Endothelial cell (in vitro differentiated cells): ENCODE data around the gene KIAA1191. TPM values are rescaled to one million over a fixed set of nuclear protein-coding genes. Genes with fewer than 3 reads are reported as not detected.

Experiments
- DNase-seq: peaks from one replicate; pipeline ENCODE4 v3.0.0; 2021; ENCODE audit warnings: low spot score
- H3K27ac Mint-ChIP-seq: one replicate; pipeline ENCODE4 v1.8.0; 2021; ENCODE audit warnings: mixed read lengths, inconsistent platforms; ENCODE audit not compliant: unreplicated experiment
- H3K27me3 Mint-ChIP-seq: one replicate; pipeline ENCODE4 v1.8.0; 2021; ENCODE audit warnings: mild to moderate bottlenecking, moderate library complexity, mixed read lengths, inconsistent platforms; ENCODE audit not compliant: unreplicated experiment
- H3K36me3 Mint-ChIP-seq: one replicate; pipeline ENCODE4 v1.8.0; 2021; ENCODE audit warnings: mild to moderate bottlenecking, low read depth, mixed read lengths, inconsistent platforms; ENCODE audit not compliant: unreplicated experiment
- H3K4me1 Mint-ChIP-seq: one replicate; pipeline ENCODE4 v1.8.0; 2021; ENCODE audit warnings: mild to moderate bottlenecking, mixed read lengths, inconsistent platforms; ENCODE audit not compliant: unreplicated experiment
- H3K4me3 Mint-ChIP-seq: one replicate; pipeline ENCODE4 v1.8.0; 2021; ENCODE audit warnings: mild to moderate bottlenecking, mixed read lengths, inconsistent platforms; ENCODE audit not compliant: unreplicated experiment
- H3K9me3 Mint-ChIP-seq: one replicate; pipeline ENCODE4 v1.8.0; 2021; ENCODE audit warnings: mixed read lengths, inconsistent platforms; ENCODE audit not compliant: unreplicated experiment
- CTCF ChIP-seq: fragments of 200-600 bp; sonication (generic); IDR thresholded peaks from one replicate; pipeline ENCODE4 v1.5.0; 2021; ENCODE audit warnings: antibody characterized with exemption; ENCODE audit not compliant: unreplicated experiment
- total RNA-seq: library from RNA; stranded (reverse); fragmentation: NEBNext Ultra II Directional; extraction: Animal tissue kit (Norgen Biotek cat#: 25700); gene quantifications from one replicate; pipeline ENCODE4 v1.2.1, GENCODE V29; 2021; ENCODE audit not compliant: unreplicated experiment

Gene KIAA1191
- total RNA-seq, 1 donor from 2014 or later: 122 TPM

GRCh38 chr5:176394096-176394495, 32.5 kb upstream of the KIAA1191 start:
- no peaks in the 10 kb centered on the region for H3K4me1 Mint-ChIP-seq
- no peaks in the 10 kb centered on the region for H3K9me3 Mint-ChIP-seq
- DNase-seq: no peak
- peaks cover 11% of the 10 kb centered on the region for H3K27me3 Mint-ChIP-seq
- H3K36me3 Mint-ChIP-seq: peaks cover 13% of the 10 kb centered on the region
- TF ChIP-seq CTCF: no peak
- no peak overlapping the region for H3K4me3 Mint-ChIP-seq
- no peak overlapping the region for H3K27ac Mint-ChIP-seq

- DNase-seq: no peak
- no peak overlapping the region for H3K4me3 Mint-ChIP-seq
- peaks cover 9% of the 10 kb centered on the region for H3K4me1 Mint-ChIP-seq
- no peak overlapping the region for H3K27ac Mint-ChIP-seq
- H3K27me3 Mint-ChIP-seq: peaks cover 9% of the 10 kb centered on the region
- TF ChIP-seq CTCF: no peak
- H3K9me3 Mint-ChIP-seq: no peaks in the 10 kb centered on the region
- H3K36me3 Mint-ChIP-seq: peaks cover 11% of the 10 kb centered on the region
These were observed 31.0 kb upstream of the KIAA1191 start for GRCh38 chr5:176392526-176392925.

- Mint-ChIP-seq H3K9me3 (no peaks in the 10 kb centered on the region), H3K36me3 (peaks cover 10% of the 10 kb centered on the region), H3K27ac (no peak overlapping the region), H3K27me3 (peaks cover 9% of the 10 kb centered on the region), H3K4me1 (peaks cover 13% of the 10 kb centered on the region), H3K4me3 (no peak overlapping the region)
- TF ChIP-seq CTCF: no peak
- no peak for DNase-seq
These were observed 30.4 kb upstream of the KIAA1191 start for GRCh38 chr5:176391999-176392398.

- TF ChIP-seq CTCF: no peak
- Mint-ChIP-seq H3K27ac (peak overlapping the region; percentile 48), H3K36me3 (peaks cover 5% of the 10 kb centered on the region), H3K9me3 (no peaks in the 10 kb centered on the region), H3K4me3 (no peak overlapping the region), H3K4me1 (peaks cover 14% of the 10 kb centered on the region), H3K27me3 (peaks cover 5% of the 10 kb centered on the region)
- DNase-seq: no peak
These were observed 29.9 kb upstream of the KIAA1191 start for GRCh38 chr5:176391479-176391878.

GRCh38 chr5:176389135-176390123, 27.9 kb upstream of the KIAA1191 start:
- H3K4me3 Mint-ChIP-seq: peak overlapping the region; percentile 98
- no peaks in the 10 kb centered on the region for H3K9me3 Mint-ChIP-seq
- peak overlapping the region; percentile 96 for H3K27ac Mint-ChIP-seq
- DNase-seq: no peak
- peaks cover 5% of the 10 kb centered on the region for H3K27me3 Mint-ChIP-seq
- TF ChIP-seq CTCF: no peak
- peaks cover 14% of the 10 kb centered on the region for H3K4me1 Mint-ChIP-seq
- H3K36me3 Mint-ChIP-seq: peaks cover 3% of the 10 kb centered on the region
